IMR-90 (cell line): ENCODE results near the gene ENDOU. TPM values are rescaled to one million over a fixed set of nuclear protein-coding genes. Genes with fewer than 3 reads are reported as not detected.

Experiments used
- ATAC-seq: fragments of 200-7000 bp; cut with Tn5 transposase; 2 replicates; pipeline ENCODE4 v1.9.1; 2020; ENCODE audit warnings: low read depth, mild to moderate bottlenecking, moderate library complexity
- BruUV-seq: library from RNA; stranded (reverse); fragments of 400-500 nt; replicated peaks from 2 replicates; lab custom pipeline; 2021; lab: Mats Ljungman, UMichigan
- CTCF ChIA-PET: fragments of 300-600 bp; formaldehyde crosslinking; extraction: SDS; loops from one replicate; lab custom pipeline; 2021; ENCODE audit warnings: antibody characterized with exemption; lab: Yijun Ruan, JAX
- POLR2A ChIA-PET: fragments of 300-600 bp; sonication (Branson Sonifier 250); formaldehyde crosslinking; loops from one replicate; lab custom pipeline; 2022; ENCODE audit warnings: antibody characterized with exemption; ENCODE audit not compliant: unreplicated experiment; lab: Charles Lee
- DNase-seq: peaks from one replicate; pipeline ENCODE4 v3.0.0; 2013
- H2AFZ ChIP-seq: replicated peaks from 2 replicates; pipeline ENCODE3; 2013; ENCODE audit warnings: low read length, mild to moderate bottlenecking; ENCODE audit not compliant: poor library complexity
- H2AK5ac ChIP-seq: 2 replicates; pipeline ENCODE4 v1.6.1; 2013; ENCODE audit warnings: low read depth, low read length, inconsistent platforms
- H2AK9ac ChIP-seq: replicated peaks from 2 replicates; pipeline ENCODE3; 2013; ENCODE audit warnings: mild to moderate bottlenecking, low read depth, low read length, moderate library complexity; ENCODE audit not compliant: poor library complexity
- H2BK120ac ChIP-seq: 2 replicates; pipeline ENCODE4 v1.6.1; 2013; ENCODE audit warnings: low read depth, low read length, inconsistent platforms
- H2BK15ac ChIP-seq: 3 replicates; pipeline ENCODE4 v1.6.1; 2013; ENCODE audit warnings: low read depth, low read length, inconsistent platforms
- H2BK20ac ChIP-seq: 2 replicates; pipeline ENCODE4 v1.6.1; 2013; ENCODE audit warnings: low read depth, mild to moderate bottlenecking, inconsistent platforms, low read length, moderate library complexity
- H2BK5ac ChIP-seq: 2 replicates; pipeline ENCODE4 v1.6.1; 2013; ENCODE audit warnings: mild to moderate bottlenecking, low read depth, low read length, inconsistent platforms; ENCODE audit not compliant: poor library complexity, severe bottlenecking
- H3K14ac ChIP-seq: replicated peaks from 2 replicates; pipeline ENCODE4 v1.6.1; 2013; ENCODE audit warnings: low read depth, low read length, inconsistent platforms
- H3K18ac ChIP-seq: 2 replicates; pipeline ENCODE4 v1.6.1; 2013; ENCODE audit warnings: low read depth, low read length, control low read depth
- H3K23ac ChIP-seq: 2 replicates; pipeline ENCODE4 v1.6.1; 2013; ENCODE audit warnings: low read depth, low read length, inconsistent platforms
- H3K27ac ChIP-seq: 2 replicates; pipeline ENCODE4 v1.5.1; 2013; ENCODE audit warnings: mild to moderate bottlenecking, control low read depth, low read length; ENCODE audit not compliant: insufficient read depth
- H3K27me3 ChIP-seq: 2 replicates; pipeline ENCODE4 v1.6.1; 2013; ENCODE audit warnings: low read length; ENCODE audit not compliant: control insufficient read depth, insufficient read depth
- H3K36me3 ChIP-seq: 2 replicates; pipeline ENCODE4 v1.6.1; 2013; ENCODE audit warnings: low read length, mixed read lengths; ENCODE audit not compliant: control insufficient read depth, insufficient read depth
- H3K4ac ChIP-seq: 2 replicates; pipeline ENCODE4 v1.6.1; 2013; ENCODE audit warnings: low read depth, low read length, inconsistent platforms
- H3K4me1 ChIP-seq: 2 replicates; pipeline ENCODE4 v1.6.1; 2013; ENCODE audit warnings: low read length, mixed read lengths; ENCODE audit not compliant: control insufficient read depth, insufficient read depth
- H3K4me2 ChIP-seq: 2 replicates; pipeline ENCODE4 v1.6.1; 2013; ENCODE audit warnings: low read depth, mild to moderate bottlenecking, control low read depth, low read length, moderate library complexity
- H3K4me3 ChIP-seq: 2 replicates; pipeline ENCODE4 v1.5.1; 2013; ENCODE audit warnings: low read depth, mild to moderate bottlenecking, control low read depth, low read length, moderate library complexity; ENCODE audit not compliant: insufficient read depth
- H3K56ac ChIP-seq: 2 replicates; pipeline ENCODE4 v1.6.1; 2013; ENCODE audit warnings: low read length, inconsistent platforms; ENCODE audit not compliant: insufficient read depth; ENCODE audit errors: extremely low read depth
- H3K79me1 ChIP-seq, 2 experiments: 2 replicates each; pipeline ENCODE4 v1.6.1; 2013; ENCODE audit warnings: low read length in 2 of 2, inconsistent platforms in 1 of 2, low read depth in 1 of 2
- H3K9ac ChIP-seq: 2 replicates; pipeline ENCODE4 v1.6.1; 2013; ENCODE audit warnings: low read depth, low read length, control low read depth
- H3K9me1 ChIP-seq: 2 replicates; pipeline ENCODE4 v1.6.1; 2013; ENCODE audit warnings: low read length, inconsistent platforms; ENCODE audit not compliant: insufficient read depth
- H3K9me3 ChIP-seq: 2 replicates; pipeline ENCODE4 v1.6.1; 2013; ENCODE audit warnings: low read length; ENCODE audit not compliant: control insufficient read depth, insufficient read depth
- H4K20me1 ChIP-seq: 2 replicates; pipeline ENCODE4 v1.6.1; 2013; ENCODE audit warnings: low read length, inconsistent platforms; ENCODE audit not compliant: insufficient read depth
- H4K5ac ChIP-seq: 2 replicates; pipeline ENCODE4 v1.6.1; 2013; ENCODE audit warnings: mild to moderate bottlenecking, low read depth, low read length, control low read depth
- H4K8ac ChIP-seq, 2 experiments: 2 replicates each; pipeline ENCODE4 v1.6.1; 2013; ENCODE audit warnings: low read depth in 2 of 2, low read length in 2 of 2, control low read depth in 1 of 2, inconsistent platforms in 1 of 2
- H4K91ac ChIP-seq: 2 replicates; pipeline ENCODE4 v1.6.1; 2013; ENCODE audit warnings: low read depth, low read length, inconsistent platforms; ENCODE audit not compliant: insufficient read depth
- BHLHE40 ChIP-seq: fragments of 150-350 bp; IDR thresholded peaks from 2 replicates; pipeline ENCODE4 v1.6.1; 2016; ENCODE audit warnings: mild to moderate bottlenecking, low read depth, low read length
- CTCF ChIP-seq: conservative IDR thresholded peaks from 2 replicates; pipeline ENCODE4 v1.5.1; 2012; ENCODE audit warnings: mild to moderate bottlenecking, low read depth, low read length, improper control_type of control experiment
- ELK1 ChIP-seq: fragments of 150-350 bp; IDR thresholded peaks from 2 replicates; pipeline ENCODE4 v1.6.1; 2016; ENCODE audit warnings: low read depth, mild to moderate bottlenecking, low read length, moderate library complexity, borderline replicate concordance
- FOS ChIP-seq: fragments of 150-350 bp; IDR thresholded peaks from 2 replicates; pipeline ENCODE4 v1.6.1; 2016; ENCODE audit warnings: low read depth, low read length
- MXI1 ChIP-seq: IDR thresholded peaks from 2 replicates; pipeline ENCODE4 v1.6.1; 2012; ENCODE audit warnings: low read depth, mild to moderate bottlenecking, low read length, moderate library complexity, borderline replicate concordance
- NFE2L2 ChIP-seq: fragments of 150-350 bp; IDR thresholded peaks from 2 replicates; pipeline ENCODE4 v1.6.1; 2016; ENCODE audit warnings: low read depth, mild to moderate bottlenecking, low read length
- RCOR1 ChIP-seq: IDR thresholded peaks from 2 replicates; pipeline ENCODE4 v1.6.1; 2012; ENCODE audit warnings: mild to moderate bottlenecking, low read length, improper control_type of control experiment; ENCODE audit not compliant: insufficient replicate concordance
- RFX5 ChIP-seq: IDR thresholded peaks from 2 replicates; pipeline ENCODE4 v1.8.0; 2012; ENCODE audit warnings: low read depth, mild to moderate bottlenecking, low read length, moderate library complexity
- WGBS, 2 experiments: methylation state at CpG; one replicate each; pipeline versions ENCODE4 v1.1.5 to v1.1.7; 2013; ENCODE audit warnings: missing lambda C conversion rate in 2 of 2; ENCODE audit not compliant: insufficient read length in 1 of 2; ENCODE audit errors: extremely low coverage in 2 of 2; 5-methylcytosine and 5-hydroxymethylcytosine counted together
- dilution Hi-C: fragments of 300-500 bp; cut with HindIII; formaldehyde crosslinking; loops from one replicate; pipeline ENCODE4 v1.14.3; 2018; ENCODE audit warnings: low sequenced_read_pairs; ENCODE audit not compliant: unreplicated experiment
- in situ Hi-C: fragments of 300-500 bp; cut with MboI; formaldehyde crosslinking; loops from 3 replicates; pipeline ENCODE4 v1.14.3; 2019; ENCODE audit warnings: low sequenced_read_pairs, inconsistent platforms, mixed read lengths
- intact Hi-C: fragments of 100-400 bp; cut with micrococcal nuclease; formaldehyde crosslinking; loops from 2 replicates; pipeline ENCODE4 v1.10.0; 2022
- polyA plus RNA-seq, 3 experiments: library from polyadenylated mRNA; depleted of rRNA; stranded (reverse); fragments of >200 nt; gene quantifications; 2 replicates each; pipeline ENCODE4 v1.2.3, GENCODE V29; 2012; ENCODE audit warnings: low replicate concordance in 1 of 3
- total RNA-seq: library from RNA; depleted of rRNA; stranded (reverse); fragments of >200 nt; gene quantifications from 2 replicates; pipeline ENCODE4 v1.2.3, GENCODE V29; 2012

ENDOU gene
- total and polyA plus RNA-seq, 2 of the 4 experiments (the other 2 are of a cell fraction), result under 0.01 to 0.09 TPM

- no peak overlapping the region for H3K23ac ChIP-seq
- no TSS peak for BruUV-seq
- H3K4me2 ChIP-seq, result no peak overlapping the region
- H3K4me3 ChIP-seq, result no peak overlapping the region
- 82% methylated on average over 4 of the region's 12 CpGs; no CpG with 5 or more reads in 1 of the 2 experiments for WGBS, 2 experiments
- H2AK5ac ChIP-seq, result no peak overlapping the region
- no peak overlapping the region for H4K91ac ChIP-seq
- H3K36me3 ChIP-seq, result no peaks in the 10 kb centered on the region
- no peaks in the 10 kb centered on the region for H4K20me1 ChIP-seq
- ChIA-PET CTCF (no interaction called here), POLR2A (no interaction called here)
- TF ChIP-seq NFE2L2, result no peak
- no peak for TF ChIP-seq MXI1
- no peak for TF ChIP-seq CTCF
- no peak for TF ChIP-seq RFX5
- TF ChIP-seq FOS, result no peak
- no peak for TF ChIP-seq RCOR1
- no peak for TF ChIP-seq ELK1
- no peak for TF ChIP-seq BHLHE40
- no peak overlapping the region for H3K4ac ChIP-seq
- dilution Hi-C loops (no loop called here), in situ Hi-C loops (loop anchor here (10.0 kb wide), 1 partner anchor 95 kb away; no protein-coding TSS in a partner anchor), intact Hi-C loops (no loop called here)
- H4K5ac ChIP-seq, result no peak overlapping the region
- no peak overlapping the region for H3K14ac ChIP-seq
- DNase-seq, result no peak
- no peak for ATAC-seq
- no peak overlapping the region for H2AFZ ChIP-seq
- H3K27ac ChIP-seq, result no peak overlapping the region
- no peak overlapping the region for H2BK120ac ChIP-seq
- H2AK9ac ChIP-seq, result no peak overlapping the region
- H4K8ac ChIP-seq, result no peak overlapping the region
- H3K79me1 ChIP-seq, result no peaks in the 10 kb centered on the region
- H2BK15ac ChIP-seq, result no peak overlapping the region
- H3K9ac ChIP-seq, result no peak overlapping the region
- peaks cover 18% of the 10 kb centered on the region for H3K4me1 ChIP-seq
- peaks cover 13% of the 10 kb centered on the region for H3K27me3 ChIP-seq
- H3K9me3 ChIP-seq, result no peaks in the 10 kb centered on the region
- no peak overlapping the region for H3K56ac ChIP-seq
- H3K18ac ChIP-seq, result no peak overlapping the region
- H2BK20ac ChIP-seq, result no peak overlapping the region
- 0 out of 2 replicates have a peak, but pooled peaks cover 5% of the 10 kb centered on the region for H3K9me1 ChIP-seq
- H2BK5ac ChIP-seq, result no peak overlapping the region
These were observed 14.7 kb upstream of the ENDOU start for GRCh38 chr12:47739979-47740378.
